ENCODE results near the gene PDE6G.

Gene PDE6G

DNA sequence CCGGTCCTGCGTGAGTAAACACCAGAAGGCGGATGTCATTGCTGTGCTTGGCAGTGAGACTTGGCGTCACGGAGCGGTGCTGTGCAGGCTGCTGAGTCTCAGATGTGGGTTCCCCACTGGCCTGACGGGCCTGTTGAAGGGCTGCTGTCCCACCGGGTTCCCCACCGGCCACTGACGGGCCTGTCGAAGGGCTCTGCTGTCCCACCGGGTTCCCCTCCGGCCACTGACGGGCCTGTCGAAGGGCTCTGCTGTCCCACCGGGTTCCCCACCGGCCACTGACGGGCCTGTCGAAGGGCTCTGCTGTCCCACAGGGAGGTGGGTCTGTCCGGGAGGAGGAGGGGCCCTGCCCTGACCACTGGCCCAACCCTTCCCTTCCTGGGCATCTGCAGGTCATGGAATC, 30.3 kb upstream of the PDE6G start:
- no peak for DNase-seq

GRCh38 chr17:81685108-81685507, 28.8 kb upstream of the PDE6G start:
- DNase-seq = peak; percentile 54

DNA sequence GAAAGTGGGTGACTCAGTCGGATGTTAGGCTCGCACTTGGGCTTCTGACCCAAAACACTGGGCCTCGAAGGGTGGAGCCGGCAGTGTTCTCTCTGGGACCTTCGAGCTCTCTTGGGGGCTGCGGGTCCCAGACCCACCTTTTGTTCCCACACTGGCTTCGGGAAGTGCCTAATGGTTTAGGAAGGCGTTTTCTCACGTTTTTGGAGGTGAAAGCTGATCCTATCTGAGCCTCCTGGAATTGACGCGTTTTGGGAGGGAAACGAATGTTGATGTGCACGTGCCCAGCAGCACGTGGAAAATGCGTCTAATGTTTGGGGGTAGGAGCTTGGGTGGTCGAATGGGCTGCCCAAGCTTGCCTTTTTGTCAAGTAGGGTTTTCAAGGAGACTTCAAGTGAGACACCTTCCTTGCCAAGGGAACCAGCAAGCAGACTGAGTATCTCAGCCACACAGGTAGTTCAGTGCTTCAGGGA, 28.1 kb upstream of the PDE6G start:
- no peak for DNase-seq

GRCh38 chr17:81683584-81684441, 27.5 kb upstream of the PDE6G start, which contains the start of the genes ARL16 and HGS:
TSS of gene ARL16 (minus strand) at chr17:81683797. CDS start at chr17:81683753, 44 bp downstream.
TSS of gene HGS (plus strand) at chr17:81684011. CDS start at chr17:81684067, 56 bp downstream.
- peak; percentile 99 for DNase-seq

- no peak for DNase-seq
Measured at GRCh38 chr17:81683208-81683583, 26.9 kb upstream of the PDE6G start.

DNA sequence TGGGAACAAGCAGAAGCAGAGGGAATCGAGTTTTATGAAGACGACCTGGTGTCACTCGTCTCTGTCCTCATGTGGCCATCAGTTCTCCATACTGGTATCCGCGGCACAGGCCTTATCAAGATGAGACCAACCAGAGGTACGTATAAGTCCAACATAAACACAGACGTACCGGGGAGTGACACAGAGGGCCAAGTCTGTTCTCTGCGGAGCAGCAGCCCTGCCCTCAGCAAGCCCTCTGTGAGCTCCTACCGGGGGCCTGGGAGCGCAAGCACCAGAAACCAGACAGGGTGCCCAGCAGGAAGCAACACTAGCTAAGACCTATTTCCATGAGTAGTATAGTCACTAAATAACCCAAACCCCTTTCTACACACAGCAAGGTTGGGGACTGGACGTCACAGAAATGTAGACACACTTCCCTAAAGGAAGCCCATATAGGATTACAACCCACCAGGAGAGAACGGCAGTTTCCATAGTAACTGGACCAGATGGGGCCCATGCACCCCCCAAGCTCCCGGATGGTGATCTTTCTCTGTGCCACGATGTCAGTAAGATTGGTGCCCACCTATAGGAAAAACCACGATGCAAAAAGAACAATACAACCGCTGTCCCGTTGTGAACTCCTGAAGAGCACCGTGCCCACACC, 26.3 kb upstream of the PDE6G start:
- peak; percentile 12 for DNase-seq

- no peak for DNase-seq
Measured at GRCh38 chr17:81681672-81682071, 25.3 kb upstream of the PDE6G start.

DNA sequence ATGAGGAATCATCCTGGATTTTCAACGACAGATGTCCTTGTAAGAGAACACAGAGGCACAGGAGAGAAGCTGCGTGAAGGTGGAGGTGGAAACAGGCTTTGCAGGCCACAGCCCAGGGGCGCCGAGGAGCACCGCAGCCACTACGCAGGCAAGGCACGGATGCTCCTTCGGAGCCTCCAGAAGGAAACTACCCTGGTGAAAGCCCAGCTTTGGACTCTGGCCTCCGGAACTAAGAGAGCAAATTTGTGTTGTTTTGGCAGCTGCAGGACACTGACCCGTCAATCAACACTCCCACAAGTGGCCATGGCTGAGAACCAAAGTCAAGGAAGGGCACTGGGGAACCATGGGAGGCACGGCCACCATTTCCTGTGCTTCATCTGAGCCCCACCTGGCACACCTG, 23.8 kb upstream of the PDE6G start:
- no peak for DNase-seq

- DNase-seq = no peak
Measured at GRCh38 chr17:81676906-81677305, 20.6 kb upstream of the PDE6G start.

DNA sequence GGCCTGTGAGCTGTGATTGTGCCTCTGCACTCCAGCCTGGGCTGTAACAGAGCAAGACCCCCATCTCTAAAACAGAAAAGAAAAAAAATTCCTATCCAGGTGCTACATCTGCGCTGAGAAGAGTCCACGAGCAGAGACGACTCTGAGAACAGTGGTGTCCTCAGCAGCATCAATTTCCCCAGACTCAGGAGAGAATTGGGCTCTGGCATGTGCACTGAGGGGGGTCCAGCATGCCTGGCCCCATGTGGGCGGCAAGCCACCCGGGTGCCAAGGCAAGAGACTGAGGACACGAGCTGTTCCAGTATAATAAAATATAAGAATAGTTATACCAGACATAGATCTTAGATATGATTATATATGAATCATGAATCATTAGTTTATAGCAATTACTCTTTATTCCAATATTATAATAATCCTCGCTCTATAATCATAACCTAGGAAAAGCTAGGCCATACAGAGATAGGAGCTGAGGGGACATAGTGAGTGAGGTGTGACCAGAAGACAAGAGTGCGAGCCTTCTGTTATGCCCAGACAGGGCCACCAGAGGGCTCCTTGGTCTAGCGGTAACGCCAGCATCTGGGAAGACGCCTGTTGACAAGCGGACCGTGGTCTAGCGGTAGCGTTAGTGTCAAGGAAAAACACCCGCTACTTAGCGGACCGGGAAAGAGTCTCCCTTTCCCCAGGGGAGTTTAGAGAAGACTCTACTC, 19.3 kb upstream of the PDE6G start:
- peak; percentile 25 for DNase-seq

DNA sequence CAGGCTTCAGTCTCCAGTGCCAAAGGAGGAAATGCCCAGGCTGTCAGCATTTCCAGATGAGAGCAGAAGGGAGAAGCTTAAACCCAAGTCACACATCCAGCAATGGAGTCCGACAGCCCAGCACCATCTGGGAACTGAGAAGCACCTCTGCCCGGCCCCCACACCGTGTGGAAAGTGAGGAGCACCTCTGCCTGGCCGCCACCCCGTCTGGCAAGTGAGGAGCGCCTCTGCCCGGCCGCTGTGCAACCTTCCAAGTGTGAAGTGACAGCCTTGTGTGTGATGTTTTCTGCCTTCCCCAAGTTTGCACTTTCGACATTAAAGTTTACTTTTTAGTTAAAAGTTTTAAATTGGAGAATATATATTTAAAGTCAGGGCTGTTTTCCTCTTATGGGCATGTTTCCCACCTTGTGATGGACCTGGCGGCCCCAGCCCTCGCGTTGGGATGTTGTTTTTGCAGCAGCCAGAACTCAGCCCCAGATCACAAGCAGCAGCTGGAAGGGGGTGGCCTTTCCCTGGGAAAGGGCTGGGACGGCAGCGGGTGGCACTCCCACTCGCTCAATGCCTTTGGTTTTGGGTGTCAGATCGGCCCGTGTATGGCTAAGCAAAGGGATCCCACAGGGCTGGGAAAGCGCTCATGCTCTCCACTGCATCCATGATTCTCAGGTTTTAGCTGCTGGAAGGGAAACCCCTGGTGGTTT, 17.4 kb upstream of the PDE6G start:
- no peak for DNase-seq

GRCh38 chr17:81672954-81673353, 16.6 kb upstream of the PDE6G start:
- DNase-seq = no peak

DNA sequence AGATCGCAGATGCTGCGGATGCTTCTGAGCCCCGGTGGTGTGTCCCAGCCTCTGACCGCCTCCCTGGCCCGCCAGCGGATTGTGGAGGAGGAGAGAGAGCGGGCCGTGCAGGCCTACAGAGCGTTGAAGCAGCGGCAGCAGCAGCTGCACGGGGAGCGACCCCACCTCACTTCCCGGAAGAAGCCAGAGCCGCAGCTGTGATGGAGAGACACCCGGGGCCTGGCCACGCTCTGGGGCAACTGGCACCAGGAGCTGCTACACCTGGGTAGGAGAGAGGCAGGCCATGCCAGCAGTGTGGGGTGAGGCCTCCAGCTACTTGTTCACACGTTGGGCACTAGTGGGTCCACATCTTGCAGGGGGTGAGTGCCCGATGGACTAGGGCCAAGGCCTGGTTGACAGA, 16.2 kb upstream of the PDE6G start:
- no peak for DNase-seq

- no peak for DNase-seq
Measured at GRCh38 chr17:81667754-81668153, 11.4 kb upstream of the PDE6G start.

GRCh38 chr17:81666342-81667191, 10.2 kb upstream of the PDE6G start, which contains the start of the genes CCDC137 and OXLD1:
TSS of gene CCDC137 (plus strand) at chr17:81666737. CDS start at chr17:81666767, 30 bp downstream.
TSS of gene OXLD1 (minus strand) at chr17:81666605. CDS start at chr17:81666577, 28 bp downstream.
- DNase-seq = peak; percentile 95

DNA sequence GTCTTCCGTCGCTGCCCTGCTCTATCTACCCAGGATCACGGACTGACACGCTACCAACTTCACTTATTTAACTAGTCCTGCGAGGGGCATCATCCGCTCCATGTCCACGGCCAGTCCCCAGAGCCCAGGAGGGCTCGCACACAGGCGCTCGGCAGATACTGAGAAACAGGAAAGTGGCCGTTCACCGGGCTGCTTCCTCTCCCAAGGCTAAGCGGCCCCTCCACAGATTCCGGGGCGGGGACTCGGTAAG, 9.7 kb upstream of the PDE6G start:
- peak; percentile 14 for DNase-seq

DNA sequence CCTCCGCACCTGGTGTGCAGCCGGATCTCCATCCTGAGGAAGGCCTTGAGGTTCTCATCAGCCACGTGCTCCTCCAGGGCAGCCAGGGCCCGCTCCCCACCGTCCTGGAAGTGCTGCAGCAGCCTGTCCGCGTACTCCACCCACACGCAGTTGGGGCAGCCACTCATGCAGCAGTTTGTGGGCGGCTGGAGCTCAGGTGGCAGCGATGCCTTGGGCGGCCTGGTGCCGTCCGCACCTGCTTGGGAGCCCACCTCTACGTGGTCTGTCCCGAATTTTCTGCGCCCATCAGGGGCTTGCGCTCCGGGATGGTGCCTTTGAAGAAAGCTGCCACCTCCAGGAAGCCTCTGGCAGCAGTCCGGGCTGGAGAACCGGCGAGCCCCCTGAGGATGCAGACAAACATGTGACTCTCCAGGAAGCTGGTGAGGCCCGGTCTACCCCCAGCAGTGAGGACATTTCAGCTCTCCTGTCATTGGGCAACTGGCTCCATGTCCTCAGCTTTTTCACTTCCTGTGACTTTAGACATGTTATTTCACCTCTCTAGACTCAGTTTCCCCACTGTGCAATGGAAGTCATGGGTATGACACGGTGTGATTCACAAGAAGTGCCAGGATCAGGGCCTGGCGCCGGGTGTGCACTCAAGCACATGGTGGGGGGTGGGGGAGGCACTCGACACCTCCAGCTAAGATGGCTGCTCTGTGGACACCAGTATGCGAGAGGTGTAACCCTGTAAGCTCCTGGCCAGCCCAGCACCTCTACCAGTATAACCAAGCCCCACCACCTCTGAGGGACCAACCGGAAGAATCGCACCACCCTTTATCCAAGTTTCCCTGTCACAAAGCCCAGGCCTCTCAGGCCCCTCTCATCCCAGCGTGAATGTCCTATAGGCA, 9.1 kb upstream of the PDE6G start:
- peak; percentile 19 for DNase-seq

- DNase-seq = no peak
Measured at GRCh38 chr17:81664051-81664470, 7.7 kb upstream of the PDE6G start.

- no peak for DNase-seq
Measured at GRCh38 chr17:81662002-81662401, 5.7 kb upstream of the PDE6G start.

GRCh38 chr17:81660441-81660840, 4.1 kb upstream of the PDE6G start:
- DNase-seq = no peak

DNA sequence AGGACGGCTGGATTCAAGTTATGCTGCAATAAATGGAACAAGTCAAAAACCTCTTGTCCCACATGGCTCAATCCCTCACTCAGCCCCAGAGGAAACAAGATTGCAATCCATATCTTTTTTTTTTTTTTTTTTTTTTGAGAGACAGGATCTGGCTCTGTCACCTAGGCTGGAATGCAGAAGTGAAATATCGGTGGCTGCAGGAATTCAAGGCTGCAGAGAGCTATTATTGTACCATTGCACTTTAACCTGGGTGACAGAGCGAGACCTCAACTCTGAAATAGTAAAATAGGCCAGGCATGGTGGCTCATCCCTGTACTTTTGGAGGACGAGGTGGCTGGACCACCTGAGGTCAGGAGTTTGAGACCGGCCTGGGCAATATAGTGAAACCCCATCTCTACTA, 2.7 kb upstream of the PDE6G start:
- no peak for DNase-seq

Measured in fibroblast of upper back skin (primary cell).